ENCODE results near the gene CFHR1.
"Not testable (repeated sequence)": the region's sequence is repeated elsewhere in the genome, so short reads cannot be mapped to it uniquely, and the experiment has no call there.

CFHR1 gene

DNA sequence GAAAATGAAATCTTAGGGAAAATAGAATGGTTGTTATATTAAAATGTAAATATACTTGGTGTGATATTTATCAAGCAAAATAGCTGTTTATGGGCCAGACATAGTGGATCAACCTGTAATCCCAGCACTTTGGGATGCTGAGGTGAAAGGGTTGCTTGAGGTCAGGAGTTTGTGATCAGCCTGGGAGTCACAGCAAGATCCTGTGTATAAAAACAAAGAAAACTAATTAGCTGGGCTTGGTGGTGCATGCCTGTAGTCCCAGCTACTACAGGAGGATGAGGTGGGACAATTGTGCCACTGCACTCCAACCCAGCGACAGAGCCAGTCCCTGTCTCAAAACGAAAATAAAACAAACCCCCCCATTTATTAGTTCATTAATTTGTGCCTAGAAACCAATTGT lies 21.6 kb upstream of the CFHR1 start:
- TF ChIP-seq, protein P1, sequence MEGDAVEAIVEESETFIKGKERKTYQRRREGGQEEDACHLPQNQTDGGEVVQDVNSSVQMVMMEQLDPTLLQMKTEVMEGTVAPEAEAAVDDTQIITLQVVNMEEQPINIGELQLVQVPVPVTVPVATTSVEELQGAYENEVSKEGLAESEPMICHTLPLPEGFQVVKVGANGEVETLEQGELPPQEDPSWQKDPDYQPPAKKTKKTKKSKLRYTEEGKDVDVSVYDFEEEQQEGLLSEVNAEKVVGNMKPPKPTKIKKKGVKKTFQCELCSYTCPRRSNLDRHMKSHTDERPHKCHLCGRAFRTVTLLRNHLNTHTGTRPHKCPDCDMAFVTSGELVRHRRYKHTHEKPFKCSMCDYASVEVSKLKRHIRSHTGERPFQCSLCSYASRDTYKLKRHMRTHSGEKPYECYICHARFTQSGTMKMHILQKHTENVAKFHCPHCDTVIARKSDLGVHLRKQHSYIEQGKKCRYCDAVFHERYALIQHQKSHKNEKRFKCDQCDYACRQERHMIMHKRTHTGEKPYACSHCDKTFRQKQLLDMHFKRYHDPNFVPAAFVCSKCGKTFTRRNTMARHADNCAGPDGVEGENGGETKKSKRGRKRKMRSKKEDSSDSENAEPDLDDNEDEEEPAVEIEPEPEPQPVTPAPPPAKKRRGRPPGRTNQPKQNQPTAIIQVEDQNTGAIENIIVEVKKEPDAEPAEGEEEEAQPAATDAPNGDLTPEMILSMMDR (IDR thresholded peaks at IDR 0.05; ENCODE audit: low read depth, low read length, missing control alignments): no peak

DNA sequence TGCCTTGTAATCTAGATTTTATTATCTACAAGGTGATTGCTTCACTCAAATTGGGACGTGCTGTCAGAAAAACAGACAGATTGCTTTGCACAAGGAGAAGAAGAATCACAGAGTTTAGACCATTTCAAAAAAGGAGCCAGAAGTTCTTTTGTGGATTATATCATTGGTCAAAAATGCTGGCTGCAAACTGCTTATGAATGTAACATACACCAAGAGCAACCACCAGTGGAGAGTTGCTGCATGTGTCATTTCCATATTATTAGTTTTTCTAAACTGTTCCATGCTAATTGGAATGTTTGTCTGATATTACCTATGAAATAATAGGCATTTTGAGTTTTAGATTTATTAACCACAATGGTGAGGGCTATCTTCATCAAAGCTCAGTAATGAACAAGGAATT lies 17.6 kb upstream of the CFHR1 start:
- DNase-seq (ENCODE audit: extremely low read depth, low read depth); H3K4me3 ChIP-seq (replicated peaks; ENCODE audit: low read depth, low read length): not testable (repeated sequence)

More for the DNA sequence above, 21.6 kb upstream of the CFHR1 start:
- no peak overlapping the region for H3K4me3 ChIP-seq (replicated peaks; ENCODE audit: low read depth, low read length)
- no peak for DNase-seq (ENCODE audit: extremely low read depth, low read depth)

DNA sequence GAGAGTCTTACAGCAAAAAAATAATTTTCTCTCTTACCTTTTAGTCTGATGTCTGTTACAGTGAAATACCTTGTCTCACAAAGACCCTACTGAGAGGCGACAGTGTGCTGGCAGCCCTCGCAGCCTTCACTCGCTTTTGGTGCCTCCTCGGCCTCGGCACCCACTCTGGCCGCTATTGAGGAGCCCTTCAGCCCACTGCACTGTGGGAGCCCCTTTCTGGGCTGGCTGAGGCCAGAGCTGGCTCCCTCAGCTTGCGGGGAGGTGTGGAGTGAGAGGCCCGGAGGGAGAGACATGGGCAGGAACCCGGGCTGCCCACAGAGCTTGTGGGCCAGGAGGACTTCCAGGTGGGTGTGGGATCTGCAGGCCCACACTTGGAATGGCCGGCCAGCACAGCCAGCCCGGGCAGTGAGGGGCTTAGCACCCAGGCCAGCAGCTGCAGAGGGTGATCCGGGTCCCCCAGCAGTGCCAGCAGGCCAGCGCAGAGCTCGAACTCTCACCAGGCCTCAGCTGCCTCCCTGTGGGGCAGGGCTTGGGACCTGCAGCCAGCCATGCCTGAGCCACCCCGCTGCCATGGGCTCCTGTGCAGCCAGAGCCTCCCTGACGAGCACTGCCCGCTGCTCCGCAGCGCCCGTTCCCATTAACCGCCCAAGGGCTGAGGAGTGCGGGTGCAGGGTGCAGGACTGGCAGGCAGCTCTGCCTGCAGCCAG lies 10.8 kb upstream of the CFHR1 start:
- no peak for DNase-seq (ENCODE audit: extremely low read depth, low read depth)
- TF ChIP-seq, protein P1 (IDR thresholded peaks at IDR 0.05; ENCODE audit: low read depth, low read length, missing control alignments): no peak

DNA sequence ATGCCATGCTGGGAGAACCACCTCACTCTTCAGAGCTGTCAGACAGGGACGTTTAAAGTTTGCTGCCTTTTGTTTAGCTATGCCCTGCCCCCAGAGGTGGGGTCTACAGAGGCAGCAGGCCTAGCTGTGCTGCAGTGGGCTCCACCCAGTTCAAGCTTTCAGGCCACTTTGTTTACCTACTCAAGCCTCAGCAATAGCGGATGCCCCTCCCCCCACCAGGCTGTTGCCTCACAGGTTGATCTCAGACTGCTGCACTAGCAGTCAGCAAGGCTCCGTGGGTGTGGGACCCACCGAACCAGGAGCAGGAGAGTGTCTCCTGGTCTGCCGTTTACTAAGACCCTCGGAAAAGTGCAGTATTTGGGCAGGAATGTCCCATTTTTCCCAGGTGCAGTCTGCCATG lies 2.1 kb upstream of the CFHR1 start:
- DNase-seq (ENCODE audit: extremely low read depth, low read depth); H3K4me3 ChIP-seq (replicated peaks; ENCODE audit: low read depth, low read length): not testable (repeated sequence)

More for the DNA sequence above, 10.8 kb upstream of the CFHR1 start:
- H3K4me3 ChIP-seq (replicated peaks; ENCODE audit: low read depth, low read length): no peak overlapping the region

DNA sequence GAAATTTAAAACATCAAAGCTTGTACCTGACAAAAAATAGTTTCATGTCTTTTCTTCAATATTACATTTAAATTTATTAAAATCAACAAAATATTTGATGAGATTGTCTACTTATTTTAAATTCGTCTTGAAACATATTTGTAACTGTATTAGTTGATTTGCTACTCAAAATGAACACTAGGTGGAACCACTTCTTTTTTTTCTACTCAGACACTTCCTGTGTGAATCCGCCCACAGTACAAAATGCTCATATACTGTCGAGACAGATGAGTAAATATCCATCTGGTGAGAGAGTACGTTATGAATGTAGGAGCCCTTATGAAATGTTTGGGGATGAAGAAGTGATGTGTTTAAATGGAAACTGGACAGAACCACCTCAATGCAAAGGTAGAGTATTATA lies 8.3 kb downstream of the CFHR1 start:
- peak; percentile 29 for DNase-seq (ENCODE audit: extremely low read depth, low read depth)
- TF ChIP-seq, protein P1 (IDR thresholded peaks at IDR 0.05; ENCODE audit: low read depth, low read length, missing control alignments): peak; percentile 22
- H3K4me3 ChIP-seq (replicated peaks; ENCODE audit: low read depth, low read length): not testable (repeated sequence)

DNA sequence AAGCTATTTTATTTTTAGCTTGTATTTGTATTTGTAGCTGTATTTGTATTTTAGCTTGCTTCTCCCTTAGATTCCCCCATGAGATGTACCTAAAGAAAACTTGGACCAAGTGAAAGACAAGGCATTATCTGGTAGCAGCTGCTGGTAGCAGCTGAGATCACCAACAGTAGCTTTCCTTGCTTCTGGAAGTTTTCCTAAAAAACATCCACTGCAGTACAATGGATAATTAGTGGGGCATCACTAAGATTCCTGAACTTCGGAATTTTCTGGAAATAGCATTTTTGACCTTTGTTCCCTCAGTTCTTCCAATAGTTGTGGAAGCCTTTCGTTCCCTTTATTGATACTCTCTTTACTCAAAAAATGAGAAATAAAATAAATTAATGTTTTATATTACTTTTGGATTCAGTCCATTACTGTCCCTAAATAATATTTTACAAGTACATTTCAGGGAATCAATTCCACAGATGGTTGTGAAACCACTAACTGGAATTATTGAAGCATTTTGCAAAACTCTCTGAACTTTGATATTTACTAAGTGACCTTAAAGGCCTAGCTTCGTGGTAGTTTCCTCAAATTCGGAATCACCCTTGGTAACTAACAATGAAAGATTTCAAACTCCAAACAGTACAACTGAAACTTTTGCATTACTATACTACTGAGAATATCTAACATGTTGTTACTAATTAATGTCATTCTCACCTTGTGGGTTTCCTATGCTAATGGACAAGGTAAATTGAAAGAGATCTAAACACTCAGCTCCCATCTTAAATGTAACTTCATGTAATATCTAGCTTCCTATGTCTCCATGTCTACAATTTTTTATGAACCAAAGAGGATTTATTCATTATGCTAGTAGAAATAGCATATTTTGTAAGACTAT lies 30.3 kb downstream of the CFHR1 start:
- DNase-seq (ENCODE audit: extremely low read depth, low read depth); H3K4me3 ChIP-seq (replicated peaks; ENCODE audit: low read depth, low read length): not testable (repeated sequence)

DNA sequence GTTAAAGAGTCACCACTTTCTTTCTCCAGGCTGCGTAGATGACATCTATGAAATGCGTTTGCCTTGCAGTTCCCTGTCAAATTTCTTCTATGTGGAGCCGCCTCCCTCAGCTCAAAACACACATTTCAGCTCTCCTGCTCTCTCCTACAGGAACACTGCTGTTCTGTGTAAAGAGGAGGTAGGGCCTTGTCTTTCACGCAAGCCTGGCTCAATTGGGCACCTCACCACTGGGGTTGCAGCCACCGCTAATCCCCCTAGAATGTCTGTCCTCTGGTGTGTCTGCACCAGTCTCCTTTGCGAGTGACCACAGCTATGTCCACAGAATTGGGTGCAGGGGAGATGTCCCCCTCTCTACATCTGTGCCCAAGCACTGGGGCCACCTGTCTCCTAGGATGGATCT lies 36.5 kb downstream of the CFHR1 start:
- TF ChIP-seq, protein P1 (IDR thresholded peaks at IDR 0.05; ENCODE audit: low read depth, low read length, missing control alignments): no peak
- no peak overlapping the region for H3K4me3 ChIP-seq (replicated peaks; ENCODE audit: low read depth, low read length)
- DNase-seq (ENCODE audit: extremely low read depth, low read depth): no peak

DNA sequence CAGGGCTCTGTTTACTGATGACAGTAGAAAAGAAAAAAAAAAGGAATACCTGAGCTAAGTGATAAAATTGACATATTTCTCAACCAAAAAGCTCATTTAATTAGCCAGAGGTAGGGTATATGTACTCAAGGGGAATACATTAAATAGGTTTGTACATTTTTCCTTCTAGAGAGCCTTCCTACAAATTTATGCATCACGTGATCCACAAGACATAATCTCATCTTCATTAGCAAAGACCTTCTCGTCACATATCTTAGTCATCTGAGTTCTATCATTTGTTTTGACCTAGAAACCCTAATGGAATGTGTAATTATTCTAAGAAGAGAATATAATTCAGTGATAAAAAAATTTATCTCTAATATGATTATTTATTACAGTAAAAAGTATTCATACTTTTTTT lies 37.7 kb downstream of the CFHR1 start:
- H3K4me3 ChIP-seq (replicated peaks; ENCODE audit: low read depth, low read length): no peak overlapping the region
- TF ChIP-seq, protein P1 (IDR thresholded peaks at IDR 0.05; ENCODE audit: low read depth, low read length, missing control alignments): no peak
- DNase-seq (ENCODE audit: extremely low read depth, low read depth): no peak

Measured in HFF-Myc (cell line).